COLO668 (cell line): ENCODE results near the gene ACIN1.
"Not testable (repeated sequence)": the region's sequence is repeated elsewhere in the genome, so short reads cannot be mapped to it uniquely, and the experiment has no call there.

Experiments
- DNase-seq: peaks from one replicate; lab custom pipeline; 2025; ENCODE audit not compliant: unreplicated experiment; lab: John Stamatoyannopoulos, UW

Gene ACIN1

DNA sequence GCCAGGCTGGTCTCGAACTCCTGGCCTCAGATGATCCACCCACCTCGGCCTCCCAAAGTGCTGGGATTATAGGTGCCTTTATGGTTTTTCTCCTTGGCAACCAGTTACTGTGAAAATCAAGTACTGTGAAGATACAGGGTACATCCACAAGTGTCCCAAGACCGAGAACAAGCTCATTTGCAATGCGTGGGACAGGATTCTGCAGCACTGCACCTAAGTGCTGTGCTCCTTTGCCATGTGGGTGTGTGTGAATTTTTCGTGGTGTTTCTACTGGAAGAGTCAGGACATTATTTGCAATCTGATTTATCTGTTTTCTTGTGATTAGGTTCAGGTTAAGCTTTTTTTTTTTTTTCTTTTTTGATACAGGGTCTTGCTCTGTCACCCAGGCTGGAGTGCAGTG is 77.8 kb downstream of the ACIN1 start:
- DNase-seq = no peak

DNA sequence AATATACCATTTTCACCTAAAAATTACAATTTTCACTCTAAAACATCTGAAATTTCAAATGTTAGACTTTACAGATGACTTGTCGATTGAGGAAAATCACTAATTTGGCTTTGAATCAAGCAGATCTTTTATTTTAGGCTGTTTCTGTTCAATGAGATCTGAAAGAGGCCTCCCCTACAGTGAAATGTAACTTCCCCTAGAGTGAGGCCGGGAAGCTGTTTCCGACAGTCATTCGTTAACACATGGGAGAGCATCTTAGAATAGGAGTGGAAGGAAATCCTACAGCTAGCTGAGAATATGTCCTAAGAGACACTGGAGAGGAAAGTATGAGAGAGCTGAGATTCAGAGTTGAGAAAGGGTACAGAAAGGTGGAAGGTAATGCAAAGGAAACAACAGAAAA is 79.3 kb downstream of the ACIN1 start:
- DNase-seq = no peak

DNA sequence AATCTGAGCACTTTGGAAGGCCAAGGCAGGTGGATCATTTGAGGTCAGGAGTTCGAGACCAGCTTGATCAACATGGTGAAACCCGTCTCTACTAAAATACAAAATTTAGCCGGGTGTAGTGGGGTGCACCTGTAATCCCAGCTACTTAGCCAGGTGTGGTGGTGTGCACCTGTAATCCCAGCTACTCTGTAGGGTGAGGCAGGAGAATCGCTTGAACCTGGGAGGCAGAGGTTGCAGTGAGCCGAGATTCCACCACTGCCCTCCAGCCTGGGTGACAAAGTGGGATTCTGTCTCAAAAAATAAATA is 81.2 kb downstream of the ACIN1 start:
- not testable (repeated sequence) for DNase-seq

DNA sequence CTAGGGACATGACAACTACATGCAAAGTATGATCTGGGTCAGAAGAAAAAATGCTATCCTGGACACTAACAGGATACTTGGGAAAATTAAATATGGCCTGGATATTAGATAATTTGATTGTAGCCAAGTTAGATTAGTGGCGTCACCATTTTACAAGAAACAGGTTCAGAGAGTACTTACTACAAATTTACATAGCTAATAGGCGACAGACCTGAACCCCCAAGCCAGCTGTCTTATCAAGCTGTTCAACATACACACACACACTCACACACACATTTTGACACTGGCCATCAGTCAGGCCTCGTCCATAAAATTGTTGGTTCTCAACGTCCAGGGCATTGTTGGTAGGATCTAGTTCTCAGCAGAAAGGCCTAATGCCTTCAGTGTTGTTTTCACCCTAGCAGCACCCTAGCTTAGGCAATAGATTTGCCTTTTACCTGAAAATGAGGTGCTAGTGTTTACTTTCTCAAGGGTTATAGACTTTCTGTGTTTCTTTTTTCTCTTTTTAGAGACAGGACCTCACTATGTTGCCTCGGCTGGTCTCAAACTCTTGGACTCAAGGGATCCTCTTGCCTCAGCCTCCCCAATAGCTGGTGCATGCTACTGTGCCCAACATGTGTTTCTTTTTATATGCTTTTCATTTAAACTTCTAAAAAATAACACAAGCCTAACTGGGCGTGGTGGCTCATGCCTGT is 81.7 kb downstream of the ACIN1 start:
- DNase-seq = no peak

DNA sequence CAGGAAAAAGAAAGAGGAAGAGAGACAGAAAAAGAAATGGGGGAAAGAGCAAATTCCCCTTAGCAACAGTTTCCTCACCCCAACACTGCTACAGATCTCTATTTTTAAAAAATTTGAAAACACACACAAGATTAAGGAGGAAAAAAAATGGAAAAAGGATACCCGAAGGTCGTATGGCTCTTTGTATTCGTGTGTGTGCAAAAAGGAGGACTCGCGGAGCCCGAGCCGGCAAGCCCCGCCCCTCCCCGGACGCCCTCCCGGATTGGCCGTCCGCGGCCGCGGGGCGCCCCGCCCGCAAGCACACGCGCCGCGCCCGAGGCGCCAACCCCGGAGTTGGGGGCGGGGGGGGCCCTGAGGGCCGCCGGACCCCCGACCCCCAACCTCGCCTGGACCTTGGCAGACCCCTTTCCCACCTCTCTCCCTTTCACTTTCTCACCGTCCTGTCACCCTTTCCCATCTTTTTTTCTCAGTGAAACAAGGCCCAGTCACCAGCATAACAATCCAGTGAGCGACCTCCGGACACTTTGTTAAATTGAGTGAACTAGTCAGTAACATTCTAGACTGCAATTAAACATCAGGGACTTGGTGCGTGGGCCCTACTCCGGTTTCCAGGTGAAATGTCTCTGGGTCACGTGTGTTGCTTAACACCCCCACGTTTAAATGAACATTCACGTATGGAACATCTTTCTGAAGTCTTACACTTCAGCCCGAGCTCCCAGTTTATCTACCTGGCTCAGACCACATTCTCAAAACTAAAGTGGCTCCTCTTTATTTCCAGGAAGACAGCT is 84.8 kb downstream of the ACIN1 start, which contains the start of gene C14orf93:
C14orf93 (minus strand) TSS at position 205 of the 788 bp plus-strand sequence. CDS start 11,120 bp downstream, outside the sequence.
- peak; percentile 90 for DNase-seq

DNA sequence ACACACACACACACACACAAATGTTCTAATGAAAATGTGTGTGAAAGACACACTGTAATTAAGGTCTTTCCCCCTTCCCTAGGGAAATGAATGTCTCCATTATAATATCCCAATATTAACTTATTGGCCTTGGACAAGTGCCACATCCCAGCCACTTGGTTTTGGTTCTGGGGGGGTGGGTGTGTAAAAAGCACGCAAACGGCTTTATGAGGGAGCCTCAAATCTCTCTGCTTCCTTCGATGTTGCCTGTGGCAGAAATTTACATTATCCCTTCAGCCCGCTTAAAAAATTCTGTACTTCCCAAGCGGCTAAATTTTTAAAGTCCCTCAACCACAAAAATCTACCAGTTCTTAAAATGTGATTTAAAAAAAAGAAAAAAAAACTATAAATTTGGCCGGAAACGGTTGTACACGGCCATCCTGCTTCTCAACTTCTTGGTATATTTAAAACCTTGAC is 85.4 kb downstream of the ACIN1 start:
- peak; percentile 4 for DNase-seq

DNA sequence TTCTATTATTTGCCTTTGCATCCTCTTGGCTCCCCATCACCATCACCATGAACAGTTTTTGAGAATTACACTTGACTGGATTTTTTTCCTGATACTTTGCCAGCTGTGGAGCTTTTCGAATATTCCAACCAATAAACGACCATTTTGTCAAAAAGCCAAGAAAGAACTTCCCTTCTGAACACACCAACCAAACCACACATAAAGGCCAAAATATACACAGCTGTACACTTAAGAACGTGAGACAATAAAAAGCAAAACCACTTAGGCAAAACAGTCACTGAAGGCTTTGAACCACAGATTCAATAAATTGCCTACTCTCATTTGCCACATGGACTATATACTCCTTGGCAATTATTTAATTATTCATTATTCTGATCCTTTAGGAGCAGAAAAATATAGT is 86.1 kb downstream of the ACIN1 start:
- no peak for DNase-seq
